Stimulated activated CD8-positive, alpha-beta memory T cell treated with anti-CD3 and anti-CD28 coated beads, Interleukin-15, amount 100 ng/mL, for 48 hours (primary cell): ENCODE data around the gene GAS6.

Source experiments
- DNase-seq, 2 donors: peaks; one replicate each; pipeline ENCODE4 v3.0.0-alpha.2; 2020; ENCODE audit warnings: low read depth in 2 of 2

The GAS6 gene

GRCh38 chr13:113774177-113775107 lies 89.4 kb downstream of the GAS6 start:
- DNase-seq = no peak

- no peak for DNase-seq
Observed at GRCh38 chr13:113771709-113772331, 92.1 kb downstream of the GAS6 start.

GRCh38 chr13:113770937-113771336 lies 92.9 kb downstream of the GAS6 start:
- no peak for DNase-seq
